NCI-H2081 treated with DMSO at 0.1 percent for 48 hours (cell line): Measurements from ENCODE around the gene MSI2.
"Not testable (repeated sequence)": the region's sequence is repeated elsewhere in the genome, so short reads cannot be mapped to it uniquely, and the experiment has no call there.

ENCODE experiments used
- DNase-seq: peaks from one replicate; lab custom pipeline; 2025; lab: John Stamatoyannopoulos, UW

The MSI2 gene

GRCh38 chr17:57619061-57619937, 363.0 kb downstream of the MSI2 start:
- no peak for DNase-seq

- no peak for DNase-seq
Observed at GRCh38 chr17:57620576-57620975, 364.3 kb downstream of the MSI2 start.

GRCh38 chr17:57621791-57622190, 365.5 kb downstream of the MSI2 start:
- not testable (repeated sequence) for DNase-seq

GRCh38 chr17:57622306-57622682, 366.0 kb downstream of the MSI2 start:
- no peak for DNase-seq

GRCh38 chr17:57622683-57623433, 366.5 kb downstream of the MSI2 start:
- DNase-seq: no peak

GRCh38 chr17:57623620-57624019, 367.3 kb downstream of the MSI2 start:
- no peak for DNase-seq

GRCh38 chr17:57624386-57624785, 368.1 kb downstream of the MSI2 start:
- no peak for DNase-seq

GRCh38 chr17:57625511-57625910, 369.2 kb downstream of the MSI2 start:
- DNase-seq: no peak

- DNase-seq: no peak
Observed at GRCh38 chr17:57625957-57626356, 369.6 kb downstream of the MSI2 start.

GRCh38 chr17:57626520-57627210, 370.3 kb downstream of the MSI2 start:
- DNase-seq: no peak

GRCh38 chr17:57627591-57627990, 371.3 kb downstream of the MSI2 start:
- DNase-seq: no peak

- no peak for DNase-seq
Observed at GRCh38 chr17:57628421-57628820, 372.1 kb downstream of the MSI2 start.

- no peak for DNase-seq
Observed at GRCh38 chr17:57629470-57629869, 373.1 kb downstream of the MSI2 start.

GRCh38 chr17:57629886-57630285, 373.6 kb downstream of the MSI2 start:
- DNase-seq: no peak

- DNase-seq: no peak
Observed at GRCh38 chr17:57630736-57631135, 374.4 kb downstream of the MSI2 start.

GRCh38 chr17:57631871-57632270, 375.5 kb downstream of the MSI2 start:
- no peak for DNase-seq

GRCh38 chr17:57632294-57632693, 376.0 kb downstream of the MSI2 start:
- no peak for DNase-seq

GRCh38 chr17:57633236-57633635, 376.9 kb downstream of the MSI2 start:
- DNase-seq: no peak

GRCh38 chr17:57634713-57635465, 378.6 kb downstream of the MSI2 start:
- no peak for DNase-seq

GRCh38 chr17:57636274-57636673, 380.0 kb downstream of the MSI2 start:
- no peak for DNase-seq

GRCh38 chr17:57636985-57637665, 380.8 kb downstream of the MSI2 start:
- no peak for DNase-seq
